Activated T-cell treated with anti-CD3 and anti-CD28 coated beads, Interleukin-2, amount 50 U/mL, for 1 hour (primary cell): ENCODE data around the gene FKBP6.
"Not testable (repeated sequence)": the region's sequence is repeated elsewhere in the genome, so short reads cannot be mapped to it uniquely, and the experiment has no call there.

Experiments
- DNase-seq: peaks from one replicate; pipeline ENCODE4 v3.0.0-alpha.2; 2020

FKBP6 gene

GRCh38 chr7:73358590-73359275, 30.8 kb downstream of the FKBP6 start:
- no peak for DNase-seq

DNA sequence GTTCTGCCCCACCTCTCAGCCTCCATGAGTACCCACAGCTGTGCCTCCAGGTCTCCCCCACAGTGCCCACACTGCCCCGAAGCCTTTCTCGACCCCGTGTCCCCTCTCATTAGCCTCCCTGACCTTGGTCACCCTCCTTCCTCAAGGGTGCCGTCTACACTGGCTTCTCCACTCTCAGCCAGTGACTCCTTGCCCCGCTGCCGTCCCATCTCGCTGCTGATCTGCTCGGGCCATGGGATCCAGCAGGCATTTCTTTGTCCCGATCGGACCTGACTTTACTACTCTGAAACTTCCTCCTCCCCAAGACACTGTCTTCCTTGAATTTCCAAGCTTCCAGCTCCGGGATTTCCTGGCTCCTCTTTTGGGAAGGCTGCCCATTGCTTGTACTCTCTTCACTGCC, 31.3 kb downstream of the FKBP6 start:
- DNase-seq: no peak

DNA sequence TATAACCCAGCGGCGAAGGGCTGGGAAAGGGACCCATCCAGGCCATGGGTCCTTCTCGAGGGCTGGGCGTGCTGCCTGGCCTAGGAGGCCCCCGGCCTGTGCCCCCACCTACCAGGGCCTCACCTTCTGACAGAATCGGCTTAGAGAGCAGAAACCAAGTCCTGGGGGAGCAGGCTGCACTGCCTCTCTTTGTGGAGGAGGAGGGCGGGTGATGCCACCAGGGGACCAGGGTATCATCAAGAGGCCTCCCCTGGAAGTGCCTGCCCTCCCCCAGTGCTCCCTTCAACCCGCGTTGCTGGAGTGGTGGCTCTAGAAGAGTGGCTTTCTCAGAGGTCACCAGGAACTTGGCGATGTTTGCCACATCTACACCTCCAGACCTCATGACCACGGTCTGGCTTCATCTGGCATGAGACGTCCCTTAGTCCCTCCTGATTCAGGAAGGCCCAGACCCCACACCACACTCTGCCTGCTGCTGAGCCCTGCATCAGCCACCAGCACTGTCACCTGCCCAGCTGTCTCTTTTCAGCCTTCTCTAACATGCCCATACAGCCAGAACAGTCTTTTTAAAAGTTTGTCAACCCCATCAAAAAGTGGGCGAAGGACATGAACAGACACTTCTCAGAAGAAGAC, 31.9 kb downstream of the FKBP6 start:
- DNase-seq: no peak

DNA sequence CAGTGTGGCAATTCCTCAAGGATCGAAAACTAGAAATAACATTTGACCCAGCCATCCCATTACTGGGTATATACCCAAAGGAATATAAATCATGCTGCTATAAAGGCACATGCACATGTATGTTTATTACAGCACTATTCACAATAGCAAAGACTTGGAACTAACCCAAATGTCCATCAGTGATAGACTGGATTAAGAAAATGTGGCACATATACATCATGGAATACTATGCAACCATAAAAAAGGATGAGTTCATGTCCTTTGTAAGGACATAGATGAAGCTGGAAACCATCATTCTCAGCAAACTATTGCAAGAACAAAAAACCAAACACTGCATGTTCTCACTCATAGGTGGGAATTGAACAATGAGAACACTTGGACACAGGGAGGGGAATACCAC, 32.6 kb downstream of the FKBP6 start:
- not testable (repeated sequence) for DNase-seq

DNA sequence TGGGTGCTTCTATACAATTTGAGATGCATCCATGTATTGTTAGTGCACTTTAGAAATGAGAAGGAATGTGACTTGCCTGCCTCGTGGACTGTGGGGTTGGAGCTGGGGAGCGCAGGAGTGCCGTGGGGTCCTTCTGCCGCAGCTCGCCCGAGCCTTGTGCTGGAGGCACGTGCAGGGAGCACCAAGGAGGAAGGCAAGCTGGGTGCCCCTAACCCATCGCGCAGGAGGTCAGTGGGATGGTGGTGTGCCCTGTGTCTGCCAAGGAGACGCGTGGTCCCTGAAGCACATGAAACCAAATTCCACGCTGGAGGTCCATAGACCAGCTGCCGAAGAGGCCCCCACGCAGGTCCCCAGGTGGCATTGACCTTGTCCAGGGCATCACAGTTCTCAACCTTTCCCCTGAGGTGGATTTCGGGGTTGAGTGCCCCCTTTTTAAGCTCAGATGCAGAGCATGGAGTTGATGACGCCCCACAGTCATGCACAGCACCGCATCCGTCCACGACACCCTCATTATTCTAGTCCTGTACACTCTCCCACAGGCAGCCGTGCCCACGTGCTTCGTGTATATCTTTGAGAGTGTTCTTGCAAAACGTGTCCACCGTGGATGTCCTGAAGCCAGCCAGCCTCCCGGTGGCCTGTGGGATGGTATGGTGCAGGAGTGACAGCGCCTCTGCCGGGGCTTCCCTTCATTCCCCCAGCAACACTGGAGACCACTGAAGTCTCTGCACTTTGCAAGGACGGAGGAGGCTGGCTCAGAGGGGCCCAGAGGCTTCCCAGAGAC, 35.5 kb downstream of the FKBP6 start:
- no peak for DNase-seq

GRCh38 chr7:73364006-73364728, 36.2 kb downstream of the FKBP6 start:
- no peak for DNase-seq

- no peak for DNase-seq
These were observed 38.2 kb downstream of the FKBP6 start for GRCh38 chr7:73366127-73366526.

DNA sequence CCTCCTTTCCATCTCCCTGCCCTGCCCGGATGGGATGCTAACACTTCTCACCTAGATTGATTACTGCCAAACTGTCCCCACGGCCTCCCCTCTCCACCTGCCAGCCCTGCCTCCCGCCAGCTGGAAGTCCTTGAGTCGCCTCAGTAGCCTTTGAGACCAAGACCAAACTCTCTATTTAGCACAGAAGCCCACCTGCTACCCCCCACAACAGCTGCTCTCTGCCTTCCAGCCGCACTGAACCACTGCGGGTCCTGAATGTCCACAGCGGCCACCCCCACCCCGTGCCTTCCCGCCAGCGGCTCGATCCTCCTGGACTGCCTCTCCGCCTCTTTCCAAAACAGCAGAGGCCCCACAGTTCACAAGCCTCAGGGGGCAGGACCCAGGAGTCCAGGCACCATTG, 39.0 kb downstream of the FKBP6 start:
- no peak for DNase-seq

DNA sequence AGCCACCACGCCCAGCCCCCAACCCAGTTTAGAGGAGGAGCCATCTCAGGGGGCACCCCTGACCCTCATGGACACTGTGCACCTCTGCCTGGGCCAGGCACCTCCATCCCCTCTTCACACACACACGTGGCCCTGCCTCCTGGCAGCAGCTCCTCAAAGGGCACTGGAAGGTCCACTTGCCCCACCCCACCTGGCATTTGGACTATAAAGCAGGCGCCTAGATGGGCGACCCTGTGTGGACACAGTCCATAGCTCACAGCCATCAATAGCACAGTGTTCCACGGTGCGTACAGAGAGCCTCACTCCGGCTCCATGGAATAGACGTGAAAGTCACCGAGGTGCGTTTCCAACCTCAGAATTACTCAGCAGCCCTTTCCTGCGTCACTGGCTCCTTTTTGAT, 41.0 kb downstream of the FKBP6 start:
- no peak for DNase-seq

DNA sequence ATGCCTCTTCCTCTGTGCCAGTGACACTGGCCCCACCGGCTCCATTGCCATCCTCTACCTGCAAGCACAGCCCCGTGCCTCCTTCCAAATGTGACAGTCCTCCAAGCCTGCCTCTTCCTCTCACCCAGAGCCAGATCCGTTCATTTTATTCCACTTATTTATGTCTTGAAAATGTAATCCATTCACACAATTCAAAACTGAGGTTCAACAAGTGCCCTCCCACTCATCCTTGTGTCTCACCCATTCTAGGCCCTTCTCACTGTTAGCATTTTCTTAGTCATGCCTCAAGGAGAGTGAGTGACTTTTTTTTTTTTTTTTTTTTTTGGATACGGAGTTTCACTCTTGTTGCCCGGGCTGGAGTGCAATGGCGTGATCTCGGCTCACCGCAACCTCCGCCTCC, 41.7 kb downstream of the FKBP6 start:
- DNase-seq: no peak

DNA sequence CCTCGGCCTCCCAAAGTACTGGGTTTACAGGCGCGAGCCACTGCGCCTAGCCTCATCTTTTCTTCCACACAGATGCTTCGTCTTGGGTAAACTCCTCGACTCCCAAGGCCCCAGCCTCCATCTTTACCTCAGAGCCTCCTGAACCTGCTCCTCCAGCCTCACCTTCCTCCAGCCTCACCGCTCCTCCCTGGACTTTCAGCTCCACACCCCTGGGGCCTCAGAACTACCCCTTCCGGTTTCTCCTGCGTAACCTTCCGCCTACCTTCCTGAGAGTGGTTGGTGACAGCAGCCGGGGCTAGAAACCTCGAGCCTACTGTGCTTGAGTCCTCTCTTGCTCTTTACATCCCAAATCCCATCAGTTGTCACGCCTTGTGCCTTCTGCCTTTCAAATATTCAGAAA, 45.8 kb downstream of the FKBP6 start:
- no peak for DNase-seq

DNA sequence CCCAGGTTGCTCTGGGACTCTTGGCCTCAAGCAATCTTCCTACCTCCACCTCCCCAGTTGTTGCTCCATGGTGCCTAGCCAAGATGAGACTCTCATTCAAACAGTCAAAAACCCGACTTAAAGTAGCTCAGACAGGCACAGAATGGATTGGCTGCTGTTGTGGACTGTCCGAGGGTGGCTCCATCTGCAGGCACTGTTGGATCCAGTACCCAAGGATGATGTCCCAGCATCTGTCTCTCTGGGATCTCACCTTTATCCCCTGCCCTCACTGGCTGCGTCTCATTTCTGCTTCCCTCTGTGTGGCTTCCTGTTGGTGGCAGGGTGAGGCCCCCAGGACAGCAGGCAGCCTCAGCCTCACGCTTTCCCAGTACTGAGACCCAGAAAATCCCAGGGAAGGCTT, 48.3 kb downstream of the FKBP6 start:
- not testable (repeated sequence) for DNase-seq

GRCh38 chr7:73376671-73377412, 48.9 kb downstream of the FKBP6 start:
- no peak for DNase-seq

DNA sequence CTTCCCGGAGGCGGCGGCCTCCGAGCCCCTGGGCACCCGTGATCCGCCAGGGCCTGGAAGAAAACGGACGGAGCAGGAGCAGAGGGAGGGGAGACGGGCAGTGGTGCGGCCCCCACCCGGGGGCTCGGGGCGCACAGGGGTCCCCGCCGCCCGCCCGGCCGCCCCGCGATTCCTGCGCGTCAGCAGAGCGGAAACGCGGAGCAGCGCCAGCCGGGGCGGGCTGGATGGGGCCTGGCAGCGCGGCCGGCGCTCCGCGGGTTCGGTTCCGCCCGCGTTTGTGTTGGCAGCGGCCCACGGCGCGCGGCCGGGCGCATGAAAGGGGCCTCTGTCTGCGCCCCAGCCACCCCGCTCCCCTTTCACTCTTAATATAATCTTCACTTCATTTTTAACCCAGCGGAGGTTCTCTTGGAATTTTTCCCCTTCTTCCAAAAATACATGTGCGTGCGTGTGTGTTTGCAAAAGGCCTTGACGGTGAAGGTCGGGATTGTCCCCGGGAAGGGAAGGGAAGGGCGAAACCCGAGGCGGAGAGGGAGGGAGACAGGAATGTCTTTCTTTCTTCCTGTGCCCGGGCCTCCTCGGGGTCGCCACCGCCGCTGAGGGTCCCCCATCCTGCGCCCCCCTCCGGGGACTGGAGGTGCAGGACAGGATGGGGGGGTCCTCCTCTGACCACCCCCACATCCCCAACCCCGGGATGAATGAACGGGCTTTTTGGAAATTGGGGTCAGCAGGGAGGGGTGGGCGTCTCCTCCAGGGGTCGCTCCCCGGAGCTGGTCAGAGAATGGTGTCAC, 49.6 kb downstream of the FKBP6 start:
- not testable (repeated sequence) for DNase-seq

DNA sequence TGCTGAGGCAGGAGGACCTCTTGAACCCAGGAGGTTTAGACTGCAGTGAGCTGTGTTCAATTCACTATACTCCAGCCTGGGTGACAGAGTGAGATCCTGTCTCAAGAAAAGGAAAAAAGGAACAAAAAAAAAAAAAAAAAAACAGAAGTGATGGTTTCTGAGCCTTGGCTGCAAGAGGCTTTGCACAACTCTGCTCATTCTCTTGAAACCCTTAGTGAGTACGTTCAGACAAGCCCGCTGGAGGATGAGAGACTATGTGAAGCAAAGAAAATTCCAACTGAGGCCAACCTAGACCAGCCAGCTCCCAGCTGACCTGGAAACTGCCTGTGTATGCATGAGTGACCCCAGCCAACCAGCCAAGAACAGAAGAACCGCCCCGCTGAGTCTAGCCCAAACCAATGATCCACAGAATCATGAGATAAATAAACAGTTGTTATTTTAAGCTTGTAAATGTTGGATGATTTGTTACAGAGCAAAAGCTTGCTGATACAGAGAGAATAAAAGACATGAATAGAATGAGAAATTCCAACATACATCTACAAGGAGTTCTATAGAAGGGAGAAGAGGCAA, 55.1 kb downstream of the FKBP6 start:
- DNase-seq: no peak

GRCh38 chr7:73387221-73387828, 59.4 kb downstream of the FKBP6 start:
- DNase-seq: no peak

DNA sequence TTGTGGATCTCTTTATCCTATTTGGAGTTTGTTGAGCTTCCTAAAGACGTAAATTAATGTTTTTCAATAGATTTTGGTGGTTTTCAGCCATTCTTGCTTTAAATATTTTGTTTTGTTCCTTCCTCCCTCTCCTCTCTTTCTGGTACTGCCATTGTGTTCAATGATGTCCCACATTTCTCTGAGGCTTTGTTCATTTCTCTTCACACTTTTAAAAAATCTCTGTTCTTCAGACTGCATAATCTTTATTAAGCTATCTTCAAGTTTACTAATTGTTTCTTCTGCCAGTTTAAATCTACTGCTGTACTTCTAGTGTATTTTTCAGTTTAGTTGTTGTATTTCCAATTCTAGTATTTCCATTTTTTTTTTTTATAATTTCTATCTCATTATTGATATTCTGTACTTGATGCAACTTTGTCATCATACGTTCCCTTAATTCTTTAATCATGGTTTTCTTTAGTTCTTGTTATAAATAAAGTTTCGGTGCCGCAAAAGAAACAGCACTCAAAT, 60.0 kb downstream of the FKBP6 start:
- DNase-seq: no peak

DNA sequence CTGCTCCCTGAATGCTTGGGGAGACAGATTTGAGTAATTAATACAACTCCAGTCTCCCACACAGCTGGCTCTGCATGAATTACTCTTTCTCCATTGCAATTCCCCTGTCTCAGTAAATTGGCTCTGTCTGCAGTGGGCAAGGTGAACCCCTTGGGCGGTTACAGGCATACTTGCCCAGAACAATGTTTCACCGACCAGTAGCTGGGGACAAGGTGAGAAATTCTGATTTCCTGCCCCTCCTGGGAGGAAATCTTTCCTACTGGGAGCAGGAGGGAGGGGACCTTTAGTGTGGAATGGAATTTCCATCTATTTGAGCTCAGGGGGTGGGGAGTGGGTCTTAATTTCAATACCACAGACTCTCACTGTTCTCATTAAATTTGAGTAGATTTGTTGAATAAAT, 63.4 kb downstream of the FKBP6 start:
- no peak for DNase-seq

- no peak for DNase-seq
These were observed 66.5 kb downstream of the FKBP6 start for GRCh38 chr7:73394422-73394821.

DNA sequence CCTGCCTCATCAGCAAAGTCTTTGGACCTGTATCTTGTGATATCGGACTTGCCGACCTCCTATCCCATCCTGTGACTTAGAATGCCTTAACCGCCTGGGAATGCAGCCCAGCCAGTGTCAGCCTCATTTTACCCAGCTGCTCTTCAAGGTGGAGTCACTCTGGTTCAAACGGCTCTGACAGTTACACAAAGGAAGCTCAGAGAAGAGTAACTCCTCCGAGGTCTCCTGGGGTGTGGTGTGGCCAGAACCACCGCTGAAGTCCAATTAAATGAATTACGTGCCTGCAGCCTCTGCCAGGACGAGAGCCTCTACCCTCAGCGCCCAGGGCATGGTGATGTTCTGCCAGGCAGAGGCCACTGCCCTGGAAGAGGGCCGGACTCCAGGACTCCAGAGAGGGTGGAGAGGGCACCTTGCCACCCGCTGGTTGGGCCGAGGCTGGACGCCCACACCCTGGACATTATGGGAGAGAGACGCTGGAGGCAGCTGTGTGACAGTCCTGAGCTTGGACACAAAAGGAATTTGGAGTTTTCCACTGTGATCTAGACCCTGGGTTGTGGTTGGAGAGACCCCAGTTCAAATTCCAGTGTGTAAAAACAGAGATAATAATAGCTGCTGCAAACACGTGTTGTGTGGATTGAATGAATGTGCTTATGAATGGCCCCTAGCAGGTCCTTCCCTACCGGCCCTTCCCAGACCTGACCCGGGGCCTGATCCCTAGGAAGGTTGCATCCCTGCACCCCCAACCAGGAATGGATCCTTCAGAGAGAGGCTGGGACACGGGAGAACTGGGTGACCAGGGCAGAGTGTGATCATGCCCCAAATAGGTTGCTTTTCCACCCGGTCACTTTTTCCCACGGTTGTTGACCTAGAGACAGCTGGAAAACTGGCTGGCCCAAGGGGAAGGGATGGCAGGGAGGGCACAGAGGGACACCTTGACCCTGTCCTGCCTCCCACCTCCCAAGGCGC, 67.9 kb downstream of the FKBP6 start:
- no peak for DNase-seq
